GM12873 (cell line): Measurements from ENCODE around the gene UCP2.

Source experiments
- CTCF ChIP-seq: IDR thresholded peaks from 2 replicates; pipeline ENCODE4 v1.5.1; 2012; ENCODE audit warnings: low read depth, mild to moderate bottlenecking, moderate library complexity, low read length, control low read depth; ENCODE audit not compliant: insufficient read depth; ENCODE audit errors: missing control alignments

The UCP2 gene

GRCh38 chr11:73996161-73996747 lies 13.6 kb upstream of the UCP2 start:
- no peak for TF ChIP-seq CTCF

- no peak for TF ChIP-seq CTCF
These were observed 13.1 kb upstream of the UCP2 start for GRCh38 chr11:73995731-73996130.

GRCh38 chr11:73995247-73995646 lies 12.6 kb upstream of the UCP2 start:
- TF ChIP-seq CTCF: no peak

- TF ChIP-seq CTCF: no peak
These were observed 8.9 kb upstream of the UCP2 start for GRCh38 chr11:73991471-73992006.

GRCh38 chr11:73990730-73991129 lies 8.1 kb upstream of the UCP2 start:
- no peak for TF ChIP-seq CTCF

GRCh38 chr11:73989156-73989555 lies 6.5 kb upstream of the UCP2 start:
- TF ChIP-seq CTCF: peak; percentile 27

- TF ChIP-seq CTCF: no peak
These were observed 5.6 kb upstream of the UCP2 start for GRCh38 chr11:73988227-73988626.
